ENCODE data around the gene VCX2.
"Not testable (repeated sequence)": the region's sequence is repeated elsewhere in the genome, so short reads cannot be mapped to it uniquely, and the experiment has no call there.

VCX2 gene

DNA sequence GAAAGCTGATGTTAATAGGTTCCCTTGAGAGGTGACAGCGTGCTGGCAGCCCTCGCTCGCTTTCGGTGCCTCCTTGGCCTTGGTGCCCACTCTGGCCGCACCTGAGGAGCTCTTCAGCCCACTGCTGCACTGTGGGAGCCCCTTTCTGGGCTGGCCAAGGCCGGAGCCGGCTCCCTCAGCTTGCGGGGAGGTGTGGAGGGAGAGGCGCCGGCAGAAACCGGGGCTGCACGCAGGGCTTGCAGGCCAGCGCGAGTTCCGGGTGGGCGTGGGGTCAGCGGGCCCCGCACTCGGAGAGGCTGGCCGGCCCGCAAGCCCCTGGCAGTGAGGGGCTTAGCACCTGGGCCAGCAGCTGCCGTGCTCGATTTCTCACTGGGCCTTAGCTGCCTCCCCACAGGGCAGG, 49.7 kb downstream of the VCX2 start:
- not testable (repeated sequence) for DNase-seq (ENCODE audit: low spot score)
